Activated CD4-positive, alpha-beta memory T cell treated with anti-CD3 and anti-CD28 coated beads, Interleukin-2, amount 10 ng/mL, durations not matched to agents 7 days and 5 days (primary cell): ENCODE results near the gene CST3. TPM values are rescaled to one million over a fixed set of nuclear protein-coding genes. Genes with fewer than 3 reads are reported as not detected.

Experiments used
- CTCF ChIA-PET: fragments of 350-600 bp; sonication (Branson Sonifier 250); formaldehyde crosslinking; loops from one replicate; lab custom pipeline; 2021; ENCODE audit warnings: antibody characterized with exemption, inconsistent platforms; lab: Charles Lee
- POLR2A ChIA-PET: fragments of 350-600 bp; sonication (Branson Sonifier 250); formaldehyde crosslinking; loops from one replicate; lab custom pipeline; 2021; ENCODE audit warnings: antibody characterized with exemption; lab: Charles Lee
- DNase-seq: peaks from one replicate; pipeline ENCODE4 v3.0.0-alpha.2; 2020
- H3K27ac Mint-ChIP-seq: one replicate; pipeline ENCODE4 v1.8.0; 2021; ENCODE audit warnings: mild to moderate bottlenecking, mixed read lengths
- H3K27me3 Mint-ChIP-seq: one replicate; pipeline ENCODE4 v1.8.0; 2021; ENCODE audit warnings: mixed read lengths
- H3K36me3 Mint-ChIP-seq: one replicate; pipeline ENCODE4 v1.8.0; 2021; ENCODE audit warnings: low read depth, mixed read lengths
- H3K4me1 Mint-ChIP-seq: one replicate; pipeline ENCODE4 v1.8.0; 2021; ENCODE audit warnings: mixed read lengths
- H3K4me3 Mint-ChIP-seq: one replicate; pipeline ENCODE4 v1.8.0; 2021; ENCODE audit warnings: mild to moderate bottlenecking, mixed read lengths
- H3K9me3 Mint-ChIP-seq: one replicate; pipeline ENCODE4 v1.8.0; 2021; ENCODE audit warnings: mixed read lengths
- total RNA-seq, 2 experiments: library from RNA; stranded (reverse); gene quantifications; one replicate each; pipeline ENCODE4 v1.2.3, GENCODE V29; 2021

The CST3 gene
- total RNA-seq, 2 experiments from 2014 or later, result 0.55 to 0.76 TPM

DNA sequence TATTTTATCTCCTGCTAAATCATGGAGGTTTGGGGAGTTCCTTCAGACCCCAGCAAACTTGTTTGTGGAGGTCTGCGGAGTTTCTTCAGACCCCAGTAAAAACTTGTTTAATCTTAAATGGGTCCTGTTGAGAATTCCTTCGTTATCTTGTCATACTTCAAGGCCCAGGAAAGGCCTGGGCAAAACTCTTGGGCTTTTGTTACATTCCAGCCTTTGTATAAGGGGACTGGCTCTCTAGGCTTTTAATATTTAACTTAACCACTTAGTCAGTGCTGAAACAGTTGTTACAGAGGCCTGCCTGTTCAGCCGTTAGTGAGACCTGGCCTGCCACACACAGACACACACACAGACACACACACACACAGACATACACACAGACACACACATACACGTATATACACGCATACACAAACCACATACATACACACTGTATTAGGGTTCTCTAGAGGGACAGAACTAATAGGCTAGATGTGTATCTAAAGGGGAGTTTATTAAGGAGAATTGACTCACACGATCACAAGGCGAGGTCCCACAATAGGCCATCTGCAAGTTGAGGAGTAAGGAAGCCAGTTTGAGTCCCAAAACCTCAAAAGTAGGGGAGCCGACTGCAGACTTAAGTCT is 21.3 kb upstream of the CST3 start:
- ChIA-PET POLR2A (no interaction called here), CTCF (no interaction called here)
- Mint-ChIP-seq H3K4me3 (no peak overlapping the region), H3K27ac (no peak overlapping the region), H3K27me3 (peaks cover 10% of the 10 kb centered on the region), H3K9me3 (no peaks in the 10 kb centered on the region), H3K4me1 (no peaks in the 10 kb centered on the region), H3K36me3 (no peaks in the 10 kb centered on the region)
- DNase-seq, result no peak

- Mint-ChIP-seq H3K4me1 (no peaks in the 10 kb centered on the region), H3K27ac (no peak overlapping the region), H3K9me3 (no peaks in the 10 kb centered on the region), H3K4me3 (no peak overlapping the region), H3K27me3 (peaks cover 10% of the 10 kb centered on the region), H3K36me3 (no peaks in the 10 kb centered on the region)
- DNase-seq, result no peak
- ChIA-PET CTCF (no interaction called here), POLR2A (no interaction called here)
Measured at GRCh38 chr20:23658336-23658735, 20.6 kb upstream of the CST3 start.

DNA sequence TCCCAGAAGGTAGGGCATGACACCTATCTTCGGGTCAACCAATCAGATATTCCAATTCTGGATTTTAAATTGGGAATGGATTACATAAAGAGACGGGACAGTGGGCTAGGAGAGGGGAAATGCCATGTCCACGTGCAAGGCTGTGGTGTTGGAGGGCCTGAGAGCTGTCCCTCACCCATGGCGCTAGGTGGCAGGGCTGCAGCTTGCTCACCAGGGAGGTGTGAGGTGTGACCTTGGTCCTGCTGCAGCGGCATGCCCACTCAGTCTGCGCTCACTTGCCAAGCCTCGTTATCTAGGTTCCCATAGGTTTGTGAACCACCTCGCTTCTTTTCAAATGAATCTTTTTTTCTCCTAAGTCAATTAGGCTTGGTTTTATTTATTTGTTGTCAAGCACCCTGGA is 19.4 kb upstream of the CST3 start:
- H3K36me3 Mint-ChIP-seq, result no peaks in the 10 kb centered on the region
- no peaks in the 10 kb centered on the region for H3K9me3 Mint-ChIP-seq
- DNase-seq, result no peak
- H3K27me3 Mint-ChIP-seq, result peaks cover 10% of the 10 kb centered on the region
- H3K4me1 Mint-ChIP-seq, result no peaks in the 10 kb centered on the region
- no peak overlapping the region for H3K27ac Mint-ChIP-seq
- POLR2A ChIA-PET, result no interaction called here
- H3K4me3 Mint-ChIP-seq, result no peak overlapping the region
- CTCF ChIA-PET, result no interaction called here

- Mint-ChIP-seq H3K4me3 (no peak overlapping the region), H3K9me3 (no peaks in the 10 kb centered on the region), H3K4me1 (no peaks in the 10 kb centered on the region), H3K36me3 (no peaks in the 10 kb centered on the region), H3K27ac (no peak overlapping the region), H3K27me3 (peaks cover 10% of the 10 kb centered on the region)
- CTCF ChIA-PET, result no interaction called here
- no peak for DNase-seq
- POLR2A ChIA-PET, result no interaction called here
Measured at GRCh38 chr20:23656372-23656771, 18.6 kb upstream of the CST3 start.

GRCh38 chr20:23655491-23656211 is 17.9 kb upstream of the CST3 start:
- no peaks in the 10 kb centered on the region for H3K4me1 Mint-ChIP-seq
- peaks cover 10% of the 10 kb centered on the region for H3K27me3 Mint-ChIP-seq
- H3K27ac Mint-ChIP-seq, result no peak overlapping the region
- H3K36me3 Mint-ChIP-seq, result no peaks in the 10 kb centered on the region
- POLR2A ChIA-PET, result no interaction called here
- no peak for DNase-seq
- CTCF ChIA-PET, result no interaction called here
- H3K9me3 Mint-ChIP-seq, result no peaks in the 10 kb centered on the region
- no peak overlapping the region for H3K4me3 Mint-ChIP-seq

GRCh38 chr20:23654717-23655116 is 17.0 kb upstream of the CST3 start:
- ChIA-PET POLR2A (no interaction called here), CTCF (no interaction called here)
- no peaks in the 10 kb centered on the region for H3K4me1 Mint-ChIP-seq
- DNase-seq, result no peak
- no peaks in the 10 kb centered on the region for H3K36me3 Mint-ChIP-seq
- H3K27ac Mint-ChIP-seq, result no peak overlapping the region
- H3K9me3 Mint-ChIP-seq, result no peaks in the 10 kb centered on the region
- no peak overlapping the region for H3K4me3 Mint-ChIP-seq
- peaks cover 8% of the 10 kb centered on the region for H3K27me3 Mint-ChIP-seq

- CTCF ChIA-PET, result no interaction called here
- H3K9me3 Mint-ChIP-seq, result no peaks in the 10 kb centered on the region
Measured at GRCh38 chr20:23654000-23654399, 16.2 kb upstream of the CST3 start.

DNA sequence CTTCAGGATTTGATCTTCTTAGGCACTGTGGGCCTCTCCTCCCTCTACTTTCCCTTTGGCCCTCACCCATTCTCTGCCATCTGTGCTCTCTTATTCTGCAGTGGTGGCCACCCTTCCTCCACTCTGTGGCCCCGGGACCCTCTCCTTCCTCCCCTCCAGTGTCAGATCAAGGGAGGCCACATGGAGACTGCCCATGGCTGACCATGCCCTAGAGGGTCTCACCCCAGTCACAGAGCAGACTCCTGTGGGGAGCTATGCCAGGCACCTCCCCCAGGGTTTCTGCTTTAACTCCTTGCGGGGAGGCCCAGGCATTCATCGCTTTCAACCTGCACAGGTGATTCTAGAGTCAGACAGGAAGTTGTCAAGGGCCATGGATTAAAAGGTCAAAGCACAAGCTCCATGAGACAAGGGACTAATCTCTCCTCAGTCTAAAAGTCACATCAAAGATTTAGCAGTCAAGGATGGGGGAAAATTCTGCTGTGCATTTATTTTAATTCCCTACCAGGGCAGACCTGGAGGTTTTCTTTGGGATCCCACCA is 15.7 kb upstream of the CST3 start:
- POLR2A ChIA-PET, result no interaction called here
- CTCF ChIA-PET, result no interaction called here
- Mint-ChIP-seq H3K4me1 (no peaks in the 10 kb centered on the region), H3K27ac (no peak overlapping the region), H3K27me3 (peaks cover 8% of the 10 kb centered on the region), H3K4me3 (no peak overlapping the region), H3K9me3 (no peaks in the 10 kb centered on the region), H3K36me3 (no peaks in the 10 kb centered on the region)
- DNase-seq, result no peak

More at GRCh38 chr20:23654000-23654399, 16.2 kb upstream of the CST3 start:
- Mint-ChIP-seq H3K27me3 (peaks cover 8% of the 10 kb centered on the region), H3K4me1 (no peaks in the 10 kb centered on the region), H3K4me3 (no peak overlapping the region), H3K36me3 (no peaks in the 10 kb centered on the region), H3K27ac (no peak overlapping the region)
- DNase-seq, result no peak
- POLR2A ChIA-PET, result no interaction called here

DNA sequence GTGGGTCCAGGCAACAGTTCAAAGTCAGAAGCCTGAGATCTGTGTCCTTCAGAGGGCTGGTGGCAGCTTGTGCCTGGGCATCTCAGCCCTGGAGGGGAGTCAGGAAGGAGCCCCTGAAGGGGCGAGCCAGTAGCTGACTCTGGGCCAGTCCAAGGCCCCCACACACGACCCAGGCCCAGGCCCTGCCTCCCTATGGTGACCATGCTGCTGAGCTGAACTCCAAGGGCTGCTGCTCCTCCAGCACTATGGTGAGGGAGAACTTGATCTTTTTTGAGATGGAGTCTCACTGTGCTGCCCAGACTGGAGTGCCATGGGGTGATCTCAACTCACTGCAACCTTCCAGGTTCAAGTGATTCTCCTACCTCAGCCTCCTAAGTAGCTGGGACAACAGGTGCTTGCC is 15.2 kb upstream of the CST3 start:
- H3K36me3 Mint-ChIP-seq, result no peaks in the 10 kb centered on the region
- no peaks in the 10 kb centered on the region for H3K9me3 Mint-ChIP-seq
- no peak for DNase-seq
- no peak overlapping the region for H3K4me3 Mint-ChIP-seq
- H3K27me3 Mint-ChIP-seq, result peaks cover 8% of the 10 kb centered on the region
- H3K4me1 Mint-ChIP-seq, result no peaks in the 10 kb centered on the region
- ChIA-PET CTCF (no interaction called here), POLR2A (no interaction called here)
- no peak overlapping the region for H3K27ac Mint-ChIP-seq

- Mint-ChIP-seq H3K27me3 (peaks cover 8% of the 10 kb centered on the region), H3K4me1 (no peaks in the 10 kb centered on the region), H3K27ac (no peak overlapping the region), H3K9me3 (no peaks in the 10 kb centered on the region), H3K4me3 (no peak overlapping the region), H3K36me3 (no peaks in the 10 kb centered on the region)
- ChIA-PET CTCF (no interaction called here), POLR2A (no interaction called here)
- no peak for DNase-seq
Measured at GRCh38 chr20:23652371-23652770, 14.6 kb upstream of the CST3 start.

DNA sequence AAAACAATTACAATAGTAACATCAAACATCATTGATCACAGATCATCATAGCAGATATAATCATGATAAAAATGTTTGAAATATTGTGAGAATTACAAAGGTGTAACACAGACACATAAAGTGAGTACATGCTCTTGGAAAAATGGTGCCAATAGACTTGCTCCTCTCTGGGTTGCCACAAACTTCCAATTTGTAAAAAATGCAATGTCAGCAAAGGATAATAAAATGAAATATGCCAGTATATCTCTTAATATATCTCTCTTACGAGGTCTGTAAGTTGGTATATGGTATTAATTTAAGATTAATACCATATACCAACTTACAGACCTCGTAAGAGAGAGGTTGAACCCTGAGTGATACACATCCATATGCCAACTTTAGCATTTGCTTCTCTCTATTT is 13.4 kb upstream of the CST3 start:
- POLR2A ChIA-PET, result no interaction called here
- CTCF ChIA-PET, result no interaction called here
- H3K9me3 Mint-ChIP-seq, result no peaks in the 10 kb centered on the region
- H3K27ac Mint-ChIP-seq, result no peak overlapping the region
- H3K27me3 Mint-ChIP-seq, result peaks cover 8% of the 10 kb centered on the region
- no peaks in the 10 kb centered on the region for H3K4me1 Mint-ChIP-seq
- no peak for DNase-seq
- no peak overlapping the region for H3K4me3 Mint-ChIP-seq
- no peaks in the 10 kb centered on the region for H3K36me3 Mint-ChIP-seq

DNA sequence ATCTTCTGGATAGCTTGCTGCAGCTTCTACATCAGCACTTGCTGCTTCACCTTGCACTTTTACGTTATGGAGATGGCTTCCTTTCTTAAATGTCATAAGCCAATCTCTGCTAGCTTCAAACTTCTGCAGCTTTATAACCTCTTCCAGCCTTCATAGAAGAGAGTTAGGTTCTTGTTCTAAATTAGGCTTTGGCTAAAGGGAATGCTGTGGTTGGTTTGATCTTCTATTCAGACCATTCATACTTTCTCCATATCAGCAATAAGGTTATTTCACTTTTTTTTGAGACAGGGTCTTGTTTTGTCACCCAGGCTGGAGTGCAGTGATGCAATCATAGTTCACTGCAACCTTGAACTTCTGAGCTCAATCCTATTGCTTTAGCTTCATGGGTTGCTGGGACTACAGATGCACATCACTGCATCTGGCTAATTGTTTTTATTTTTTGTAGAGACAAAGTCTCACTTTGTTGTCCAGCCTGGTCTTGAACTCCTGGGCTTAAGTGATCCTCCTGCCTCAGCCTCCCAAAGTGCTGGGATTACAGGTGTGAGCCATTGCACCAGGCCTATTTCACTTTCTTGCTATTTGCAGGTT is 12.2 kb upstream of the CST3 start:
- H3K9me3 Mint-ChIP-seq, result no peaks in the 10 kb centered on the region
- no peaks in the 10 kb centered on the region for H3K4me1 Mint-ChIP-seq
- H3K36me3 Mint-ChIP-seq, result no peaks in the 10 kb centered on the region
- no peak overlapping the region for H3K27ac Mint-ChIP-seq
- peaks cover 4% of the 10 kb centered on the region for H3K27me3 Mint-ChIP-seq
- H3K4me3 Mint-ChIP-seq, result no peak overlapping the region
- DNase-seq, result no peak
- ChIA-PET CTCF (no interaction called here), POLR2A (no interaction called here)

DNA sequence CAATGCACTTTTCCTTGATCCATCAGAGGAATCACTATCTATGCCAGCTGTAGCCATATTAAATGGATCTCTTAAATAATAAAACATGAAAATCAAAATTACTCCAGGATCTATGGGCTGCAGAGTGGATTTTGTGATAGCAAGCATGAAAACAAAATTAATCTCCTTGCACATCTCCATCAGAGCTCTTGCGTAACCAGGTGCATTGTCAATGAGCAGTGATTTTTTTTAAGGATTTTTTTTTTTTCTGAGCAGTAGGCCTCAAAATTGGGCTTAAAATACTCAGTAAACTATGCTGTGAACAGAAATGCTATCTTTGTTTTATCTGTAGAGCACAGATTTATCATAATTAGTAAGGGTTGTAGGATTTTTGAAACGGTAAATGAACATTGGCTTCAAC is 11.5 kb upstream of the CST3 start:
- CTCF ChIA-PET, result interaction anchor here (0.9 kb wide), 1 partner anchor 19 kb away, joined by 3 read pairs; no protein-coding TSS in a partner anchor
- Mint-ChIP-seq H3K36me3 (no peaks in the 10 kb centered on the region), H3K27ac (no peak overlapping the region), H3K4me3 (no peak overlapping the region), H3K27me3 (peaks cover 1% of the 10 kb centered on the region), H3K4me1 (no peaks in the 10 kb centered on the region), H3K9me3 (no peaks in the 10 kb centered on the region)
- POLR2A ChIA-PET, result no interaction called here
- no peak for DNase-seq
